Activated CD8-positive, alpha-beta memory T cell treated with anti-CD3 and anti-CD28 coated beads, Interleukin-2, amount 50 U/mL, for 48 hours (primary cell): Measurements from ENCODE around the gene CRELD1.
"Not testable (repeated sequence)": the region's sequence is repeated elsewhere in the genome, so short reads cannot be mapped to it uniquely, and the experiment has no call there.

Experiments used
- DNase-seq: peaks from one replicate; pipeline ENCODE4 v3.0.0-alpha.2; 2020

CRELD1 gene

GRCh38 chr3:9933561-9934234 lies at the start of gene CRELD1:
Gene CRELD1 (plus strand): TSS chr3:9933834. CDS start chr3:9934439, 605 bp downstream.
- DNase-seq, result peak; percentile 98

DNA sequence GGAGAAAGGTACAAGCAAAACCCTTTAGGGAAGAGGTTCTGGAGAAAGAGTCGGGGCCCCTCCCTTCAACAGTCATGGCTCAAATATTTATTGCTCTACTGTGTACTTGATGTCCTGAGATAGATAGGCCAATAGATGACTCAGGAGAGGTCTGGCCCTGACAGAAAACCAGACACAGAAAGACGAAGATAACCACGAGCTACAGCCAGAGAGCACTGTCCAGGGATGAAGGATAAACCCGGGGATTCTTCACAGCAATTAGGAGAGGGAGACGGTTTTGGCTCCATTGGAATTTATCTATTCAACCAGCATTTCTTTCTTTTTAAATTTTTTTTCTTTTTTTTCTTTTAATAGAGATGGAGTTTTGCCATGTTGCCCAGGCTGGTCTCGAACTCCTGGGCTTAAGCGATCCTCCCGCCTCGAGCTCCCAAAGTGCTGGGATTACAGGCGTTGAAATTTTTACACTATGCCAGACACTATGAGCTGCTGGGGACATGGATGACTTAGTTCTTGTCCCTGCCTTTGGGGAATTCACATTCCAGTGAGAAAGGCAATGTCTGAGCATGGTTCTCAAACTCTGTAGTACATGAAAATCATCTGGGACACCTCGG lies 49.0 kb upstream of the CRELD1 start:
- no peak for DNase-seq

- DNase-seq, result no peak
Observed at GRCh38 chr3:9886328-9886727, 47.3 kb upstream of the CRELD1 start.

GRCh38 chr3:9887480-9887879 lies 46.2 kb upstream of the CRELD1 start:
- no peak for DNase-seq

GRCh38 chr3:9888540-9888939 lies 45.1 kb upstream of the CRELD1 start:
- no peak for DNase-seq

GRCh38 chr3:9889405-9889804 lies 44.2 kb upstream of the CRELD1 start:
- no peak for DNase-seq

DNA sequence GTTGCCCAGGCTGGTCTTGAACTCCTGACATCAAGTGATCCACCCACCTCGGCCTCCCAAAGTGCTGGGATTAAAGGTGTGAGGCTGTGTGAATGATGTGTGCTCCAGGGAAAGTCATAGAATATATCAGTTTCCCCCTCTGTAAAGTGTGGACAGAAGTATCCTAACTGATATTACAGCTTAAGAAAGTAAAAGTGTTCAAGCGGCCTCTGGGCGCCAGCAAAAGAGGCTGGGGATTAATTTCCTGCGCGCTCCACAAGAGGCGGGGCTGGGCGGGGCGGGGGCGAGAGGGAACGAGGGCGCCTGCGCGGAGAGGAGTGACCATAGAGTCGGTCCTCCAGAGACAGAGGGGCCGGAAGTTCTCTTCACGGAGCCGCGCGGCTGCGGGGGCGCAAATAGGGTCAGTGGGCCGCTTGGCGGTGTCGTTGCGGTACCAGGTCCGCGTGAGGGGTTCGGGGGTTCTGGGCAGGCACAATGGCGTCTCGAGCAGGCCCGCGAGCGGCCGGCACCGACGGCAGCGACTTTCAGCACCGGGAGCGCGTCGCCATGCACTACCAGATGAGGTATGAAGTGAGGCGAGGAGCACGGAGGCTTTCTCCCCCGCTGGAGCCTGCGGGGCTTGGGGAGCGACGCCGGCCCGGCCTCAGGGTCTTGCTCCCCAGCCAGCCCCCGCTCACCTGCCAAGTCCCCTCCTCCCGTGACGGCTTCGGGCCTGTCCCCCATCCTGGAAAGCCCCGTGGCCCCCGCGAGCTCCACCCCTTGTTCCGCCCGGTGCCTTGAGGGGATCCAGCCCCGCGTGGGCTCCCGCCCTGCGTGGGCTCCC lies 43.2 kb upstream of the CRELD1 start, which contains the start of gene JAGN1:
Gene JAGN1, plus strand, starts transcription at position 362 of the 823 bp plus-strand sequence. Its CDS starts 113 bp downstream, at position 475.
- peak; percentile 96 for DNase-seq

- DNase-seq, result no peak
Observed at GRCh38 chr3:9891072-9891622, 42.5 kb upstream of the CRELD1 start.

DNA sequence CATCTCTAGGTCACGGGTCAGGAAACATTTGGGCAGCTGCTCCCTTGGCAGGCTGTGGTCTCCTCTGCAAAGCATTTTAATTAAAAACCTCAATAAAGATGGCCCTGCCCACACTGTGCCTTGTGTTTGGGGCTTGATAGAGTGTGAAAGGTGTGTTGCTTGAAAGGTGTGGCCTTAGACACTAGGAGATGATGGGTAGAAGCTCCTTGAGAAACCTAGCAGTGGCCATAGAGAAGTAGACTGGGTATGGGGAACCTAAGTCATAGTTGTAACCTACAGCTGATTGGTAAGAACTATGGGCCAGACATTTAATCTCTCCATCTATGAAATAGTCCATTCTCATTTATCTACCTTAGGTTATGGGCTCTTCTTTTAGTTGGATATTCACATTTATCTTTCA lies 39.9 kb upstream of the CRELD1 start:
- no peak for DNase-seq

DNA sequence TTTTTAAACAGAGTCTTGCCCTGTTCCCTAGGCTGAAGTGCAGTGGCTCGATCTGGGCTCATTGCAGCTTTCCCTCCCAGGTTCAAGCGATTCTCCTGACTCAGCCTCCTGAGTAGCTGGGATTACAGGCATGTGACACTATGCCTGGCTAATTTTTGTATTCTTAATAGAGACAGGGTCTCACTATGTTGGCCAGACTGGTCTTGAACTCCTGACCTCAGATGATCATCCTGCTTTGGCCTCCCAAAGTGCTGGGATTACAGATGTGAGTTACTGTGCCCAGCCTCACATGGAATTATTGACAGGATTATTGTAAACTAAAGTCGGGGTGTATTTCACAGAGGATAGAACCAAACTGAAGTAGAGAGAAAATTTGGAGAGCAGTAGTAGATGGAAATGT lies 37.9 kb upstream of the CRELD1 start:
- DNase-seq, result not testable (repeated sequence)

- not testable (repeated sequence) for DNase-seq
Observed at GRCh38 chr3:9896755-9897407, 36.8 kb upstream of the CRELD1 start.

GRCh38 chr3:9897408-9898372 lies 35.9 kb upstream of the CRELD1 start:
- no peak for DNase-seq

DNA sequence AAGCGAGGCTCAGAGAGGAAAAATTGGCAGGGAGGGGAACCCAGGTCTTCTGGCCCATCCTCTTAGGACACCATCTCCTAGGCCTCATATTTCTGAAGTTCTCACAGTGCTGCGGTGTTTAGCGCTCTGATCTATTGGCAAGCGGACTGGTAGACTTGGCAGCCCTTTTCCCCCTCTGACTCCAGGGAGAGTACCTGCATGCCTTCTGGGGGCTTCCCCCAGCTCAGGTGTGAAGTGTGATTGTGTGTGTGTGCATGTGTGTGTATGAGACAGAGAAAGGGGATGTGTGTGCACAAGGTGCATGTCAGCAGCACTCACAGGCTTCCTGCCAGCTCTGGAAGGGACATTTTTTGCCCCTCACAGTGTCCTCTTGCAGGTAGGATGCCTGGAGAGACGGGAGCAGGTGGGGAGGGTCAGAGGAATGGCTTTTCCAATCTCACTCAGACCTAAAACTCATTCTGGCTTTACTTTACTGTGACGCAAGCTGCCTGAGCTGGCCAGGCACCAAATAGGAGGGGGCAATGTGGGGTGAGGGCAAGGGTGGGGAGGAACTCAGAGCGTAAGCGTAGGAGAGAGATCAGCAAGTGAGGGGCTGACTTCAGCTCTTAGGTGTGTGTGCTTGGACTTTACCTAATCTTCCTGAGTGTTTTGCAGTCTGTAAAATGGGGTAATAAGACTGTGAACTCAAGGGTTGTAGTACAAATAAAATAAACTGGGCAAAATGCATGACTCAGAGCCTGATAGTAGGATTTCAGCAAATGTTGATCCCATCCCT lies 35.0 kb upstream of the CRELD1 start:
- DNase-seq, result no peak

GRCh38 chr3:9899289-9899791 lies 34.3 kb upstream of the CRELD1 start:
- DNase-seq, result no peak

GRCh38 chr3:9900965-9901415 lies 32.6 kb upstream of the CRELD1 start:
- not testable (repeated sequence) for DNase-seq

GRCh38 chr3:9901967-9902366 lies 31.7 kb upstream of the CRELD1 start:
- no peak for DNase-seq

DNA sequence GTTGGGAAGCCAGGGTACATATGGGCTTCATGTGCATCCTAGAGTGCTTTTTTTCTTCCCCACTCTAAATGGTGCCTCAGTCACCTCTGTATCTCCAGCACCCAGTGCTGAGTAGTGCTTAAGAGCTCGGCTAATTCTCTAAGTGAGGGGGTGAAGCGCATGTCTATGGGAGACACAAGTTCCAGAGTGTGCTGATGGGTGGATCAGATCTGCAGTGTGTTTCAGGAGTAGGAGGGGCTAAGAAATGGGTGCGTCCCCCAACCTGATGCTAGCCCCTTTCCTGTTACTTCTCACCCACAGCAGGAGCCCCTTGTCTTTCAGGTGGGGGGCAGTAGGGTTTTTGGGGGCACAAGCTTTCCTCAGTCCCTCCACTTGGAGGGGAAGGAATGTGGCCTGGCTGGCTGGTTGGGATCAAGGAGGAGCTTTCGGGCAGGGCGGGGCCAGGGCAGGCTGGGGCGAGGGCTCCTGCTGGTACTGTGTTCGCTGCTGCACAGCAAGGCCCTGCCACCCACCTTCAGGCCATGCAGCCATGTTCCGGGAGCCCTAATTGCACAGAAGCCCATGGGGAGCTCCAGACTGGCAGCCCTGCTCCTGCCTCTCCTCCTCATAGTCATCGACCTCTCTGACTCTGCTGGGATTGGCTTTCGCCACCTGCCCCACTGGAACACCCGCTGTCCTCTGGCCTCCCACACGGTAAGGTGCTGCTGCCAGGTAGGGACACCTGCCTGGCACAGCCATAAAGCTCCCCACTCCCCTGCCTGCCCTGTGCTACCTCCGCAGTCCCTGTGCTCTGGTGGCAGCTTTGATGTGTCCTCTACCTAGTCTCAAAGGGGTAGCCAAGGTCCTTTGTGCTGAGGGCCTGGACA lies 31.0 kb upstream of the CRELD1 start, which contains the start of gene IL17RE:
Gene IL17RE, plus strand, starts transcription at position 477 of the 866 bp plus-strand sequence. Its CDS starts 85 bp downstream, at position 562.
- no peak for DNase-seq

DNA sequence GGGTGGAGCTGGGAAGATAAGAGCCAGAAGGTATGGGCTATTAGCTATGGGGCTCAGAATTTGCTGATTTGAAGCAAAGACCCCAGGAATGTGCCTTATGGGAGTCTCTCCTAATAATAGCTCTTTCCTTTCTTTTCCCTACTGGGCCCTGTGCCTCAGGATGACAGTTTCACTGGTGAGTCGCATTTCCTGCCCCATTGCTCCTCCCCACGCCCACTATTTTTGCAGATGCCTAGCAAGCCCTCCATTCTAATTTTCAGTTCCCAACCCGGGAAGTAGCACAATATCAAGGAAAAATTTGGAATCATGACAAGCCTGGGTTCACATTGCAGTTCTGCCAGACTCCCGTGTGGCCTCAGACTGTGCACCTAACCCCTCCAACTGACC lies 30.4 kb upstream of the CRELD1 start:
- no peak for DNase-seq

- DNase-seq, result no peak
Observed at GRCh38 chr3:9903904-9904303, 29.7 kb upstream of the CRELD1 start.
